DMS114 treated with DMSO at 0.1 percent for 48 hours (cell line): ENCODE measurements around the gene TENM3.

ENCODE experiments used
- DNase-seq: peaks from one replicate; lab custom pipeline; 2025; ENCODE audit not compliant: unreplicated experiment; lab: John Stamatoyannopoulos, UW

Gene TENM3

GRCh38 chr4:182325397-182325796 lies 82.2 kb downstream of the TENM3 start:
- DNase-seq: no peak

GRCh38 chr4:182325848-182326255 lies 82.7 kb downstream of the TENM3 start:
- no peak for DNase-seq

- DNase-seq: no peak
Measured at GRCh38 chr4:182328505-182328904, 85.3 kb downstream of the TENM3 start.

GRCh38 chr4:182337366-182337765 lies 94.2 kb downstream of the TENM3 start:
- no peak for DNase-seq

GRCh38 chr4:182338063-182338462 lies 94.9 kb downstream of the TENM3 start:
- no peak for DNase-seq

GRCh38 chr4:182338746-182339145 lies 95.5 kb downstream of the TENM3 start:
- no peak for DNase-seq

- no peak for DNase-seq
Measured at GRCh38 chr4:182339221-182339641, 96.0 kb downstream of the TENM3 start.

- DNase-seq: no peak
Measured at GRCh38 chr4:182343453-182343852, 100.3 kb downstream of the TENM3 start.

- no peak for DNase-seq
Measured at GRCh38 chr4:182344968-182345367, 101.8 kb downstream of the TENM3 start.

GRCh38 chr4:182346250-182346649 lies 103.0 kb downstream of the TENM3 start:
- DNase-seq: no peak

- DNase-seq: no peak
Measured at GRCh38 chr4:182346675-182347375, 103.6 kb downstream of the TENM3 start.

- DNase-seq: no peak
Measured at GRCh38 chr4:182348779-182349326, 105.7 kb downstream of the TENM3 start.

GRCh38 chr4:182350041-182350440 lies 106.8 kb downstream of the TENM3 start:
- no peak for DNase-seq

GRCh38 chr4:182351485-182351884 lies 108.3 kb downstream of the TENM3 start:
- DNase-seq: no peak

- no peak for DNase-seq
Measured at GRCh38 chr4:182354106-182354505, 110.9 kb downstream of the TENM3 start.

GRCh38 chr4:182354867-182355266 lies 111.7 kb downstream of the TENM3 start:
- no peak for DNase-seq

- DNase-seq: no peak
Measured at GRCh38 chr4:182367153-182367552, 124.0 kb downstream of the TENM3 start.

GRCh38 chr4:182369211-182369610 lies 126.0 kb downstream of the TENM3 start:
- no peak for DNase-seq

GRCh38 chr4:182370491-182370890 lies 127.3 kb downstream of the TENM3 start:
- no peak for DNase-seq

GRCh38 chr4:182380771-182381181 lies 137.6 kb downstream of the TENM3 start:
- DNase-seq: no peak

- DNase-seq: no peak
Measured at GRCh38 chr4:182382941-182383340, 139.7 kb downstream of the TENM3 start.

GRCh38 chr4:182384631-182385091 lies 141.5 kb downstream of the TENM3 start:
- no peak for DNase-seq

GRCh38 chr4:182385897-182386296 lies 142.7 kb downstream of the TENM3 start:
- DNase-seq: no peak
